ENCODE results near the gene CACNB2.

The CACNB2 gene

DNA sequence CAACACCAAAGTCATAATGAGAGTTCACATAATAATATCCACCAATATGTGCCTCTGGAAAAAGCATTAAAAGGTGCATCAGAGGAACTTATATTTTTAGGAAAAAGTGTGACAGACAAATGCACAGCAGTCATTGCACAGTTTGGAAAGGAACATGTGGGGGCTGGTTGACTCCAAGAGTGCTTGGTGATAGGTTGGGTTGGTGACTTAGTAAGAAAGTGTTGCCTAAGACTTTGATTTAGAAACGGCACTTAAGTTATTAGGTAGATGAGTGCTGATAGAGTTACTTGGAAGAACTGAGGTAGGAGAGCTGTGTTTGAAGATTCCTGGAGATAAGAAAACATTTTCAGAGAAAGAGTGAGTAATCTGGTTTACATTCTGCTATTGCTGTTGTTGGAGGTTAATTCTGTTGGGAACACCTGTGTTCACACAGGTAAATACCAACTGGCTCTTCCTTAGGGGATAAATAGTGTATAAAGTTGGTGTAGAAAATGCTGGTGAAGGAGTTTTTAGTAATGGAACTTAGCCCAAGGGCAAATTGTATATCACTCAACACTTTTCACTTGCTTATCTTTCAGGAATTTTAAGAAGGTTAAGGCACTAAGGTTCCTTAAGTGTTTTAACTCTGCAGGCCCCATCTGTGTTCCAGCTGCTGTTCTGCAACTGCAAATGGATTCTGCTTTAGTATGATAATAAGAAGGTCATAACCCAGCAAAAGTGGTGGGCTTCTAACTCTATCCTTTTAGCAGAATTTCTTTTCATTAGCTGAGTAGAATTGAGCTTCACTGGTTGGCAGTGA lies 315.1 kb downstream of the CACNB2 start:
- no peak for DNase-seq (ENCODE audit: low read depth)

DNA sequence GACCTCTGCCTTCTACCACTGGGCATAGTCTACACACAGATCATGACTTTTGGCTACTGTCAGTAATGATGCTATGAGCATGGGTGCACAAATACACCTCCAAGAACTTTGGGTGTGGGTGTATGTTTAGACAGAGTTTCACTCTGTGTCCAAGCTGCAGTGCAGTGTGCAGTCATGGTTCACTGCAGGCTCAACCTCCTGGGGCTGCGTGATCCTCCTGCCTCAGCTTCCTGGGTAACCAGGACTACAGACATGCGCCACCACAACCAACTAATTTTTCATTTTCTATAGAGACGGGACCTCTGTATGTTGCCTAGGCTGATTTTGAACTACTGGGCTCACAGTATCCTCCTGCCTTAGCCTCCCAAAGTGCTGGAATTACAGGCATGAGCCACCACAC lies 316.8 kb downstream of the CACNB2 start:
- DNase-seq (ENCODE audit: low read depth): no peak

GRCh38 chr10:18460032-18460431 lies 319.8 kb downstream of the CACNB2 start:
- no peak for DNase-seq (ENCODE audit: low read depth)

DNA sequence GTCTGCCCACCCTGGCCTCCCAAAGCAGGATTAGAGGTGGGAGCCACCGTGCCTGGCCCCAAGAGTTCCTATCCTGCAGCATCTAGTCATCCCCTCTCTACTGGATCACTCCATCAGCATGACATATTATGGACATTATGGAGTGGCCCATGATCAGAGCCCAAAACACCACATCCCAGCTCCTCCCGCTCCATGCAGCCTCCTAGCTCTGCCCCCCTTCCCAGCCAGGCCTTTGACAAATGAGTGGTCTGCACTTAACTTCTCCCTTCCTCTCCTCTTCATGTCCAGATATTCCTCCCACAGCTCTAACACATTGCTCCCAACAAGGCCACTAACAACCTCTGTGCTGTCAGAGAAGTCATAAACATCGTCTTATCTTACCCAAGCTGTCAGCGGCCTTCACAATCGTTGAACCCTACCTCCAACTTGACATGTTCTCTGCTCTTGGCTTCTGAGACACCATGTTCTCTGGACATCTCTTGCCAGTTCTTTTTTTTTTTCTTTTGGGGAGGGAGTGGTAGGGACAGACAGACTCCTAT lies 323.5 kb downstream of the CACNB2 start:
- no peak for DNase-seq (ENCODE audit: low read depth)

DNA sequence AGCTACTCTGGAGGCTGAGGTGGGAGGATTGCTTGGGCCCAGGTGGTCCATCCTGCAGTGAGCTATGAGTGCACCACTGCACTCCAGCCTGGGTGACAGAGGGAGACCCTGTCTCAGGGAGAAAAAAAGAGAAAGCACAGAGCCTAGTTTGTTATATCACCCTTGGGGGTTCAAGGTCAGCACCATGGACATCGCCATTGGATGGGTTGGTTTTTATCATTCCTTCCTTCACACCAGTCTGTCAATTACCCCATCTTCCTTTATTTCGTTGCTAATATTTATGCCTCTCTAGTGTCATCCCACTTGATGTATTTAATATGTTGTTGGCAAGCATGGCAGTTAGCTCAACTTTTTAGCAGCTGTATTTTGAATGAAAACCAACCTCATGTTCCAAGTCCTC lies 328.9 kb downstream of the CACNB2 start:
- DNase-seq (ENCODE audit: low read depth): no peak

DNA sequence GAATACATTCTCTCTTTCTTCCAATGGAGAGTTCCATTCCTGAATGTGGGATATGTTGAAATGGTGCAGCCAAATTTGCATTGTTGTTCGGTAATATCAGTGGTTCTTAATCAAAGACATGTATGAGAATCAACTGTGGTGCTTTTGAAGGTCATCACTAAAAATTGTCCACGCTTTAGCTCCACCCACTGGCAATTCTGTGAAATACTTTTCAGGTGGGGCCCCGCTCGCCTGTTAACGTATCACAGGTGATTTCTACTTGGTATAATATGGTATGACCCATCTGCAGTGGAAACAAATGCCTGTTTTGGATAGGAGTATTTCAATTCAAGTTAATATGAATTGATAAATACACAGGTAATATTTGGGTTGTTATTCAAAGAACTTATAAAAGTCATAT lies 332.8 kb downstream of the CACNB2 start:
- no peak for DNase-seq (ENCODE audit: low read depth)

GRCh38 chr10:18473424-18474117 lies 333.3 kb downstream of the CACNB2 start:
- no peak for DNase-seq (ENCODE audit: low read depth)

- DNase-seq (ENCODE audit: low read depth): no peak
These were observed 333.9 kb downstream of the CACNB2 start for GRCh38 chr10:18474118-18474455.

DNA sequence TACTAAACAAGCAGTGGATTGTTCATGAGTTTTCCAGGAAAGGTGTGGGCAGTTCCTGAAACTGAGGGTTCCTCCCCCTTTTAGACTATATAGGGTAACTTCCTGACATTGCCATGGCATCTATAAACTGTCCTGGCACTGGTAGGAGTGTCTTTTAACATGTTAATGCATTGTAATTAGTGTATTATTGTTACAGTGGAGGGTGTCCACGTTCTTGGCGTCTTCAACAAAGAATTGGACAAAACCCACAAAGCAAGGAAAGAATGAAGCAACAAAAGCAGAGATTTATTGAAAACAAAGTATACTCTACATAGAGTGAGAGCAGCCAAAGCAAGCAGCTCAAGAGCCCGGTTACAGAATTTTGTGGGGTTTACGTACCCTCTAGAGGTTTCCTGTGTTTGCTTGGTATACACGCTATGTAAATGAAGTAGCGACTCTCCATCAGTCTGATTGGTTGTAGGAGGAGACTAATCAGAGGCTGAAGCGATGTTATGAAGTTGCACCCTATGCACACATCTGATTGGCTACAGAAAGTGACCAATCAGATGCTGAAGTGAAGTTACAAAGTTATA lies 335.9 kb downstream of the CACNB2 start:
- no peak for DNase-seq (ENCODE audit: low read depth)

- DNase-seq (ENCODE audit: low read depth): no peak
These were observed 338.1 kb downstream of the CACNB2 start for GRCh38 chr10:18478354-18478753.

DNA sequence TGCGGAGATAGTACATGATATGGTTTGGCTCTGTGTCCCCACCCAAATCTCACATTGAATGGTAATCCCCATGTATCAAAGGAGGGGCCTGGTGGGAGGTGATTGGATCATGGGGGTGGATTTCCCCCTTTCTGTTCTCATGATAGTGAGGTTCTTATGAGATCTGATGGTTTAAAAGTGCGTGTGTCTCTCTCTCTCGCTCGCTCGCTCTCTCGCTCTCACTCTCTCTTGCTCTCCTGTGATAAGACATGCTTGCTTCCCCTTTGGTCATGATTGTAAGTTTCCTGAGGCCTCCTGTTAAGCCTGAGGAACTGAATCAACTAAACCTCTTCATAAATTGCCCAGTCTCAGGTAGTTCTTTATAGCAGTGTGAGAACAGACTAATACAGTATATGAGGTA lies 339.3 kb downstream of the CACNB2 start:
- DNase-seq (ENCODE audit: low read depth): no peak

- no peak for DNase-seq (ENCODE audit: low read depth)
These were observed 343.4 kb downstream of the CACNB2 start for GRCh38 chr10:18483516-18484186.

GRCh38 chr10:18486438-18486837 lies 346.2 kb downstream of the CACNB2 start:
- no peak for DNase-seq (ENCODE audit: low read depth)

GRCh38 chr10:18490755-18491154 lies 350.5 kb downstream of the CACNB2 start:
- DNase-seq (ENCODE audit: low read depth): no peak

DNA sequence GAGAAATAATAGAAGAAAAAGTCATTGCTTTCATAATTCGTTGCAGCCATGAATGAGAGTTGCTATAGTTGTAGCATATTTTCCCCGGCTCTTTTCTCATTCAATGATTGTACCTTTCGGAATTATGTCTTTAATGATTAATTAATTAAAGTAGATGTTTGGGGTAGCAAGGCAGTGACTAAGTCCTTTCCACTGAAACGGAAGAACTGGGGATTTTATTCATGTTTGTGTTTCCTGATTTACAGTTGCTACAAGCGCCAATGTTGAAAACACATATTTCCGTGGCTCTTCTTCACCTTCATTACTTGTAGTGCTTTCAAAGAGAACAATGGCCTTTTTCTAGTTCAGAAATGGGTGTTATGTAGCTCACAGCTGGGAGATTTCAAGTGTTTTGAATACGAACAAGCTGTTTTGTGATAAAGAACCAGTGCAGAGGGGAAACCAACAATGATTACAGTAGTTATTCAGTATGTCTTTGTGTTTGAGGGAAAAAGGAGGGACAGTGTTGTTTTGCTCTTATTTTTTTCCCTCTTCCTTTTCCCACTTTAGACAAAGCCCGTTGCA lies 357.7 kb downstream of the CACNB2 start:
- no peak for DNase-seq (ENCODE audit: low read depth)

GRCh38 chr10:18498998-18499397 lies 358.8 kb downstream of the CACNB2 start:
- DNase-seq (ENCODE audit: low read depth): no peak

DNA sequence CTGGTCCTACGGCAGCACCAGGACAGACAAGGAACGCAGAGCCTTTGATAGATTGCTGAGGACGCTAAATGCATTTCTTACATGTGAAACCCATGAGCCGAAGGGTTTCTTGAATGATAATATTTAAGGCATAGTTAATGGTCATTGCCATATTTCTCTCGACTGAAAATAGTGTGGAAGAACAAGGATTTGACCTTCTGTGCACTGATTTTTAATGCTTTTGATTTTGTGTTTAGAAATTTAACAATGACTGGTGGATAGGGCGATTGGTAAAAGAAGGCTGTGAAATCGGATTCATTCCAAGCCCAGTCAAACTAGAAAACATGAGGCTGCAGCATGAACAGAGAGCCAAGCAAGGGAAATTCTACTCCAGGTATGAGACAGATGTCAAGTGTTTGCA lies 360.4 kb downstream of the CACNB2 start:
- DNase-seq (ENCODE audit: low read depth): no peak

GRCh38 chr10:18501198-18501597 lies 361.0 kb downstream of the CACNB2 start:
- no peak for DNase-seq (ENCODE audit: low read depth)

- no peak for DNase-seq (ENCODE audit: low read depth)
These were observed 361.4 kb downstream of the CACNB2 start for GRCh38 chr10:18501629-18502028.

DNA sequence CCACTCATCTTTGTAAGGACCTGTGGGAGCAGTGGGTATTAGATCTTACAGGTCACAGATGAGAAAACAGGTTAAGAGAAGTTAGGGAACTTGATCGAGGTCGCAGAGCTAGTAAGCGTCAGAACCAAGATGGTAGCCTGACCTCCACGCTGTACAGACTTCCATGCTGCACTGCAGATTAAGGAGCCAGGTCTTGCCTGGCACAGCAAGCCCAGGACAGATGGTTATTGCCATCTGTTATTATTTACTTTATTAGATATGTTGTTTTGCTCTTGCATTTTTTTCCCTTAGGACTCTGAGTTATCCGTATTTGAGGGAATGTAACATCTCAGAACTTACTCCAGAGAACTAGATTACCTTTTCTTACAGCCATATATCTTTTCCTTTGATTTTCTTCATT lies 363.9 kb downstream of the CACNB2 start:
- no peak for DNase-seq (ENCODE audit: low read depth)

GRCh38 chr10:18505456-18506118 lies 365.4 kb downstream of the CACNB2 start:
- no peak for DNase-seq (ENCODE audit: low read depth)

- DNase-seq (ENCODE audit: low read depth): no peak
These were observed 368.4 kb downstream of the CACNB2 start for GRCh38 chr10:18508587-18508986.
